Amniotic epithelial cell (primary cell): ENCODE measurements around the gene TMEM225B.
"Not testable (repeated sequence)": the region's sequence is repeated elsewhere in the genome, so short reads cannot be mapped to it uniquely, and the experiment has no call there.

ENCODE experiments used
- DNase-seq: peaks from one replicate; pipeline ENCODE4 v3.0.0-alpha.2; 2010; ENCODE audit warnings: low read depth

Gene TMEM225B

DNA sequence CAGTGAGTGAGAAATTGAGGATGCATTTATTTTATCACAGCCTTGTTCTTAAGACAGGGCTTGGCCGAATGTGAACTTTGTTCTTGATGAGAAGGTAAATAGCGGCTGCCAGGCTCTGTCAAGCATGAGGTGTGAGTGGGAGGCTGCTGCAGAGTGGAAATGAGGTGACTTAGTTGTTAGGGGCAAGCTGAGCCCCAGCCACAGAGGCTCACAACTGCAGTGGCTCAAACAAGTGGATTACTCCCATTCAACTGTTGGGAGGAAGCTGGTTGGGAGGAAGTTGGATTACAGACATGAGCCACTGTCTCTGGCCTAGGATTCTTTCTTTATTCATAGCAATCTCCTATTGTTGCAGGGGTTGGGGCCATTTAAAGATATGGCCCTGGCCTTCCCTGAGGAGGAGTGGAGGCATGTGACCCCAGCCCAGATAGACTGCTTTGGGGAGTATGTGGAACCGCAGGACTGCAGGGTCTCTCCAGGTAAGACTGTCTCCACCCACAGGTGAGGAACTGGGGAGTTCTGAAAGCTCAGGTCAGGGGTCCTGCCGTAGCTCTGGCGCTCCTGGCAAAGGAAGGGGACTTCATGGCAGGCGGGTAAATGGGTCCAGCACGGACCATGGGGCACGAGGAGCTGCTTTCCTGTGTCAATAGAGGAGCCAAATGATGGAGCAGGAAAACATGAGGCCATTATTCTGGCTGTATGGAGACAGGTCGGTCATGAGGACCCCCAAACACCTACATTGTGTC is 25.8 kb downstream of the TMEM225B start:
- DNase-seq: no peak

DNA sequence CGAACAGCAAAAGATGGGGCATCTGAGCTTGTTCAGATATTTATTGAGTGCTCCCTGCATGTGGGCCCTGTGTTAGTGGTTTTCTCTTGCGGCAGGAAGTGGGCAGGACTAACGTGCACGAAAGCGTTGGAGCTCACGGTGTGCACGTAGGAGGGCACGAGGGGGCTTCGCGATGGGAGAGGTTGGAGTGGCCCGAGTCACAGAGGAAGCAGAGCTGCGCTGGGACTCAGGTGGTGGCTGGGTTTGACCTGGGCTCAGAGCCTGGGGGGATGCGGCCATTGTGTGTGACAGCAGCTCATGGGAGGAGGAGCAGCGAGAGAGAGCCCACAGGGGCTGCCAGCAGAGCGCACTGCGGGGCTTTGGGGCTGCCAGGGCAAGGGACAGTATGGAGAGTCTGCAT is 26.4 kb downstream of the TMEM225B start:
- DNase-seq: no peak

- DNase-seq: no peak
These were observed 27.3 kb downstream of the TMEM225B start for GRCh38 chr7:99625321-99625720.

DNA sequence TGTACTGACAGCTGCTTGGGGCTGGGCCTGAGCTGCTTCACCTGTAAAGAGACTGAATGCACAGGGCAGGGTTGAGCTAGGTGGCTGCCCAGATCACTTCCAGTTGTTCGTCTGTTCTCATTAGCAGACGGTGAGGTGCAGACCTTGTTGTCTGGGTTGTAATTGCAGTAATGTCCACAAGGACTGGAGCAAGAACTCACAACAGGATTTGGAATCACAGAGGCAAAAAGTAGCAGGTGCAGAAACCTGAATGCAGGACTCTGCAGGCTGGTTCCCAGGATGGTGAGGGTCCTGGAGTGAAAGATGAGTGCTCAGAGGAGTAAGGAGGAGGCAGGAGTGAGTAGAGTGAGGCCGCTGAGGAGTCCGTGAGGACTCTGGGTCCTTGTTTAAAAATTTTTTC is 27.9 kb downstream of the TMEM225B start:
- no peak for DNase-seq

- DNase-seq: no peak
These were observed 28.6 kb downstream of the TMEM225B start for GRCh38 chr7:99626661-99627060.

DNA sequence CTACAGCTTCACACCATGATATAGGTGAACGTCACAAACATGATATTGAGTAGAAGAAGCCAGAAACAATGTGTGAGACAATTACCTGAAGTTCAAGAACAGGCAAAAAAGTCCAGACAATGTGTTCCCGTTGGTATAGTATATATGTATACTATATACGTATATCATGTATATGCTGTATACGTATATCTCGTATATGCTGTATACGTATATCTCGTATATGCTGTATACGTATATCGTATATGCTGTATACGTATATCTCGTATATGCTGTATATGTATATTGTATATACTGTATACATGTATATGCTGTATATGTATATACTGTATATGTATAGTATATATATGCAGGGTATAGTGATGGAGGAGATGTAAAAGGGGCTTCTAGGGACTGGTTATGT is 29.4 kb downstream of the TMEM225B start:
- no peak for DNase-seq

DNA sequence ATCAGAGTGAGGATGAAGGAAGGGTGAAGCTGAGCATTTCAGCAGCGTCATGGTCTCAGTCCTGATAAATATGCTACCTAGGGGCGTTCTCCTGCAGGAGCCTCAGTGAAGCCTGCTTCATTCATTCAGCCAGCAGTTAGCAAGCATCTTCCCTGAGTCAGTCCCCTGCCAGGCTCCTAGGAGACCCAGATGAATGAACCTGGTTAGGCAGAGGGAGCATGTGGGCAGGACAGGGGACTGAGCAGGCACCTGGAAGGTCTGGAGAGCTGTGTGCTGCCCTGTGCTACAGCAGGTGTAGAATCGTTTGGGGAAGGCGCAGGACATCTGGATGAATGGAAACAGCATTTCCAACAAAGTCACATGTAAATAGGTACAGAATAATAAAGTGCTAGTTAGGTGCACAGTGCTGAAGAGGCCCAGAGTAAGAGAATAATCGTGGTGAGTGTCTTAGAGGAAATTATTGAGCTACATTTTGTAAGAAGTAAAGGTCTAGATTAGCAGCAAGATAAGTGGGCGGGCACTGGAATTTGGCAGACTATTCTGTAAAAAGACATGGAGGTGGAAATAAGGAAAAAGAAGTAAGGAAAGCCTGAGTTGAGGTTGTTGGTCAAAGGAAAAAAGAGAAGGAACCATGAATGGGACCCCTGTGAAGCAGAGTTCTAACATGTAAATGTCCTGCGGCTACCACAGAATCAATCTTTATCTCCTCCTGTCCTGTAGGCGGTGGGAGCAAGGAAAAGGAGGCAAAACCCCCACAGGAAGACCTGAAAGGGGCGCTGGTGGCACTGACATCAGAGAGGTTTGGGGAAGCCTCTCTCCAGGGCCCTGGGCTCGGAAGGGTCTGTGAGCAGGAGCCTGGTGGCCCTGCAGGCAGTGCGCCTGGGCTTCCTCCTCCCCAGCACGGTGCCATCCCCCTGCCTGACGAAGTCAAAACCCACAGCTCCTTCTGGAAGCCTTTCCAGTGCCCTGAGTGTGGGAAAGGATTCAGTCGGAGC is 30.7 kb downstream of the TMEM225B start:
- no peak for DNase-seq

GRCh38 chr7:99629643-99630042 is 31.6 kb downstream of the TMEM225B start:
- DNase-seq: no peak

- DNase-seq: peak; percentile 23
These were observed 33.4 kb downstream of the TMEM225B start for GRCh38 chr7:99631295-99632109.

DNA sequence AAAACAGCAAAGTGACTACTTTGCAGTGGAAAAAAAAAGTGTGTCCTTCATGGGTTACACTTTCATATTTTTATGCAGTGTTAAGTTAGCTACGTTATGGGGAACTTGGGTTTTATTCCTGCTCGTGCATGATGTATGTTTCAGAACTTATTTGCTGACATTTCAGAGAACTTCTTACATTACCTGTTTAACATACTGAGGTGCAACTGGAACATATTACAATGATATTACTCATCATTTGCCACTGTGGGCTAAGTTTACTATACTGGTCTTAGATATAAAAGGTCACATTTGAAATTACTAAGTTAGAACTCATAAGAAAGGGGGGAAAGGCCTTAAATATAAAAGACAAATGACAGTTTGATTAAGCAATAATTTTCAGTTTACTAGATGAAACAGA is 39.3 kb downstream of the TMEM225B start:
- peak; percentile 5 for DNase-seq

- no peak for DNase-seq
These were observed 40.7 kb downstream of the TMEM225B start for GRCh38 chr7:99638731-99639130.

GRCh38 chr7:99639267-99639666 is 41.2 kb downstream of the TMEM225B start:
- DNase-seq: no peak

GRCh38 chr7:99642027-99642426 is 44.0 kb downstream of the TMEM225B start:
- DNase-seq: peak; percentile 25

DNA sequence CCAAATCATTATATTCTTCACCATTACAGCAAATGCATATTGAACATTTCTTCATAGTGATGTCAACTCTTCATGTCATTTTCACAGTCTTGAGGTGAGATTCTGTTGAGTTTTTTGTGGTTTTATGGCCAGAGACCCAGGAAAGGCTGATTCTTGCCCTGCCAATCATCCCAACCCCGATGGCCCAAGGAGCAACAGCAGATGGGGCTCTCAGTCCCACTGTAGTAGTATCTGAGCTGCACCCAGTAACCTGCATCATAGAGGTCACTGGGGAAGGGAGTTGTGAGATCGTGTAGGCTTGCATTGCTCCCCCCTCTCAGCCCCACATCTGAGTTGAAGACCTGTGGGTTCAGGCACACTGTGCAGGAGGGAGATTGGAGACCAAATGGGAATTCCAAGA is 45.4 kb downstream of the TMEM225B start:
- DNase-seq: no peak

DNA sequence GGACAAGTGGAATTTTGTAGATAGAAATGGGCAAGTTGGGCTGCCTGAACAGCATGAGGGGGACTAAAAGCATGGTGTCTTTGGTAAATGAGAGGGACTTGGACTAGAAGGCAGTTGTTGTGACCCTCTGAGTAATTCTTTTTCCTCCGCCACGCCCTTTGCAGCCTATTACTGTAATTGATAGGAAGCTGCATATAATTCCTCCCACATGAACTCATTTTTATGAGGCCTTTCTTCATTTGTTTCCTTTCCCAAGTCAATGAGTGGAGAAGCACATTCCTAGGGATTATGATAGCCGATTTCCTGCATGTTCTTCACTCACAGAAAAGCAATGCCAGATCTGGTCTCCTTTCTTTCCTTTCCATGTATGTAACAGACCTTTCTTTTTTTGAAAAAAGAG is 46.4 kb downstream of the TMEM225B start:
- DNase-seq: no peak

DNA sequence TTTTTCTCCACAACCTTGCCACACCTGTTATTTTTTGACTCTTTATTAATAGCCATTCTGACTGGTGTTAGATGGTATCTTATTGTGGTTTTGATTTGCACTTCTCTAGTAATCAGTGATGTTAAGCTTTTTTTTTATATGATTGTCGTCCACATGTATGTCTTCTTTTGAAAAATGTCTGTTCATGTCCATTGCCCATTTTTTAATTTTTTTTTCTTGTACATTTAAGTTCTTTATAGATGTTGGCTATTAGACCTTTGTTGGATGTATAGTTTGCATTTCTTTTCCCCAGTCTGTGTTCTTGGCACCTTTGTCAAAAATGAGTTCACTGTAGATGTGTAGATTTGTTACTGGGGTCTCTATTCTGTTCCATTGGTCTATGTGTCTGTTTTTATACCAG is 47.5 kb downstream of the TMEM225B start:
- no peak for DNase-seq

GRCh38 chr7:99648843-99649242 is 50.8 kb downstream of the TMEM225B start:
- no peak for DNase-seq

DNA sequence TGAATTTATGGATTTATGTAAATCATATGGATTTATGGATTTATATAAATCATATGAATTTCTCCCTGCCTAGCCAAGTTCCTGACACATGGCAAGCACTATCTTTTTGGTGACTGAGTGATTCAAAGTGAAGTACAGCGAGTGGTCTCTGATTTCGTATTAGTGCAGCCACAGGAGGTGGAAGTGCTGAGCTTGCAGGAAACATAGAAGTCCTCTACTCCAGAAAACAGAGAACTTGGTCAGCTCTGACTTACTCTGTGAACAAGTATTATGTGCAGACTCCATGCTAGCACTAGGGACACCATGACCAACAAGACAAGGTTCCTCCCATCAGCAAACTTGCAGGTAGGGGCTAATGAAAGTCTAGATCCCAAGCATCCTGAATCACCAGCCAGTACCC is 53.2 kb downstream of the TMEM225B start:
- DNase-seq: no peak

DNA sequence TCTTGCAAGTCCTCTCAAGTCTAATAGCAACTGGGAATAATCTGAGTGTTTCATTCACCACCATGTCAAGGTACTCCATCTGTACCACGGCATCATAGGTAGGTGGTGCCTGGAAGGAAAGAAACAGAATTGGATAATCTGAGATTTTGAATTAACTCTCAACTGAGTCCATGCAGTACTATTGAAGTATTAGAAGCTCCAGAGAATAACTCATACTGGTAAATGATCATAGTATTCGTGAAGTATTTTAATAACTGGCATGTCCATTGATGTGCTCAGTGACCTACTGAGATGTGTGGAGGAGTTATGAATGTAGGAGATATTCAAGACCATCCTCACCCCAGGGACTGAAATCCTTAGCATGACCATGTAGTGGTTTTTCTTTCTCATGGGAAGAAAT is 54.6 kb downstream of the TMEM225B start:
- no peak for DNase-seq

DNA sequence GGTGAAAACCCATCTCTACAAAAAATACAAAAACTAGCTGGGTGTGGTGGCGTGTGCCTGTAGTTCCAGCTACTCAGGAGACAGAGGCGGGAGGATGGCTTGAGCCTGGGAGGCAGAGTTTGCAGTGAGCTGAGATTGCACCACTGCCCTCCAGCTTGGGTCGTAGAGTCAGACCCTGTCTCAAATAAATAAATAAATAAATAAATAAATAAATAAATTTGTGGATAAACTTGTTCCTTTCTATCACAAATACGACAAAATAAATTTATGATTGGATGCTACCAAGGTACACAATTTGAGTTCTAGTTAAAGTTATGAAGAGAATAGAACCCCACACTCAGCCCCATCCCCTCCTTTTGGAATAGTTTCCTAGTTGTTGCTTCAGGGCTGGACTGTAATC is 55.2 kb downstream of the TMEM225B start:
- not testable (repeated sequence) for DNase-seq

DNA sequence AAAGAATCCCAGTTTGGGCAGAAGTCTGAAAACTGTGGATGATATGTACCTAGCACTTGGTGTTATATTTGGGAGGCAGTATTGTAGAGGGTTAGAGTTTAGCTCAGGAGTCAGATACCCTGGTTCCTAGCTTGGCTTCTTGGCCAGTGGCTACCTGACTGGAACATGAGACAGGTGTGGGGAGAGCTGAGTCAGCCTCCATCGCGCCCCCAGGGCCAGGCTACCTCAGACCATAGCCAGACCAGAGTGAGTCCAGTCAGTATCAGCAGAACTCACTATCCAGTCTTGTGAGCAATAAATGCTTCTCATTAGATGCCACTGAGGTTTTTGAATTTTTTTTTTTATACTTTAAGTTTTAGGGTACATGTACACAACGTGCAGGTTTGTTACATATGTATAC is 55.7 kb downstream of the TMEM225B start:
- DNase-seq: no peak

- not testable (repeated sequence) for DNase-seq
These were observed 56.6 kb downstream of the TMEM225B start for GRCh38 chr7:99654626-99655025.
